ENCODE results near the gene MLLT1.

Gene MLLT1

DNA sequence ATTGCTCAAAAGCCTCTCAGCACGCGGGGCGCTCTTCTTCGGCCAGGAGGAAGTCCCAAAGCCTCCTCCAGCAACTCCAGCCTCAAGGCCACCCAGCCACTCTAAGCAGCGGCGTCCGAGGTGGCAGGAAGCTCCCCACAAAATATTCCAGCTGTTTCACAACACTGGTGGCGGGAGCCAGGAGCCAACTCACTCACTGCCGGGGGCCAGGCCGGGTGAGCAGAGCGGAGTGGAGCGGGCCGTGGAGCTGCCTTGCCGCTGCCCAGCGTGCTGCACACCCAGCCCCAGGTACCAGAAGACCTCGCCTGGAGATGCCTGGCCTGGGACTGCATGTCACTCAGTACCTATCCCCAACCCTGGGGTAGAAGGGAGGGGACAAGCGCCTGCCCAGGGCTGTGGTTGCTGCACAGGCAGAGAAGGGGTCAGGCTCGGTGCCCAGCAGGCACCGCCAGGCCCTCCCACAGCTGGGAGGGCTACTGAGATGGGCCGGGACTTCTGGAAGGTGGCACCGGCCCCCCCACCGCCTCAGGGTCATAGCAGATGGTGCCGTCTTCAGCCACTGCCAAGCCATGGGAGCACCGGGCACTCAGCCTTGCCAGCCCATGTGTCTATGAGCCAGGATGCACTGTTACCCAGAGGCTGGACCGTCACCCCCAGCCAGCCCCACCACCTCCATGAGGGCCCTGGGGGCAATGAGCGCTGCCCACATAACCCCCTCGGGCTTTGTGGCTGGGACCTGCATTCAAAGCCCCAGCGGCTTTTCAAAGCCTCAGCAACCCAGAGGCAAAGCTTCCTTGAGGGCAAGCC lies 59.2 kb downstream of the MLLT1 start:
- no peak for DNase-seq

DNA sequence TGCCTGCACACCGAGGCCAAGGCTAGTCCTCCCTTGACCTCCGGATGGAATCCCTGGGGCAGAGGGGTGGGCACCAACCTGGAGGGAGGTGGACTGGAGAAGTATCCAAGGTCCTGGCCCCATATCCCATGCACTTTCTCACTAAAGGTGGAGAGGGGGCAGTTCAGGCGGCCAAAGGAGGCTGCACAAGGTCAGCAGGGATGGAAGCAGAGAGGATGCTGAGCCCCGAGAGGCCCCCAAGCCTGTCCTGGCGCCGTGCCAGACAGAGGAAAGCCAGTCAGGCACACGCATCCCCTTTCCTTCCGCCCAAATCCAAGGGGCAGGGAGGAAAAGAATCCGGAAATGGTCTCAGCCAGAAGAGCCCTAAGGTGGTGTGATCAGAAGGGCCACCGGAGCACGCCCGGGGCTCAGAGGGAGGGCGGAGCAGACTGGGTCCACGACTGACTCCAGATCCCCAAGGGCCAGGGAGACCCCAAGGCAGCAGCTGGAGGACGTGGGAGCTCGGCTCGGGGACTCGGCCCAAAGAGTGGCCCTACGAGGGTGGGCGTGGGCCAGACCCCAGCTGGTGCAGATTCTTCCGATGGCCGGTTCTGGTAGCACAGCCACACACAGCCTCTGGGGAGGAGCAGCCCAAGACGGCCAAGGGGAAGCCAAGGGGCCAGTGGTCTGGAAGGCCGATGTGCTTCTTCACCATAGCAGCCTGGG lies 60.0 kb downstream of the MLLT1 start:
- DNase-seq = no peak

GRCh38 chr19:6219147-6219525 lies 60.6 kb downstream of the MLLT1 start:
- no peak for DNase-seq

- peak; percentile 91 for DNase-seq
Measured at GRCh38 chr19:6218491-6219146, 61.2 kb downstream of the MLLT1 start.

GRCh38 chr19:6217752-6218334 lies 61.9 kb downstream of the MLLT1 start:
- DNase-seq = no peak

GRCh38 chr19:6216996-6217751 lies 62.6 kb downstream of the MLLT1 start:
- DNase-seq = no peak

DNA sequence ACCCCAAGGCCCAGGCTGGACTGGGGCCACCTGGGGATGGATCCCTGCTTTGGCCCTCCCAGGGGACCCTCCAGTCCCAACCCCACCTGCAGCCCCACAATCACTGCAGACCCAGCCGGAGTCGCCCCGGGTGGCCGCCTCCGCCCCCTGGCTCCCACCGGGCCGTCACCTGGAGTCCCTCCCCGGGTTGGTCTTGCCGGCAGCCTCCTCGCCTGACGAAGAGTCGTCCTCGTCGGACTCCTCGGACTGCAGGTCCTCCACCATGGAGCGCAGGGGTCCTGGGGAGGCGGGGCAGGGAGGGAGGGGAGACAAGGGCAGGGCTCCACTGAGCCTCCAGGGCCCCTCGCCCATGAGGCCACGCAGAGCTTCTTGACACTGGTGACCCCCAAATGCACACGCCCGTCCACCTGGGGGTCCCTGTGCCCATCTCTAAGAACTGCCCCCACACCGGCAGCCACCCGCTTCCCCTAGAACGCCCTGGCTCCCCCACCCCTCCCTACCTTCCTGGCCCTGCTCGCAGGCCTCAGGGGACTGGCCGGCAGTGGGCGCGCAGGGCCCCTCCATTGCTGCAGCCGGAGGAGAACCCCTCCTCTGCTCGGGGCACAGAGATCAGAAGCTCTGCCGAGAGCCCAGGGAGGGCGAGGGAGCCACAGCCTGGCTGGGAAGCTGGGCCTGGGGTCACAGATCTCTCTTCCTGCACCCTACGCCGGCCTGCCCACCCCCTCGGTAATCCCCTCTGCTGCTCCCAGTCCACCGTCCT lies 63.4 kb downstream of the MLLT1 start:
- DNase-seq = no peak

DNA sequence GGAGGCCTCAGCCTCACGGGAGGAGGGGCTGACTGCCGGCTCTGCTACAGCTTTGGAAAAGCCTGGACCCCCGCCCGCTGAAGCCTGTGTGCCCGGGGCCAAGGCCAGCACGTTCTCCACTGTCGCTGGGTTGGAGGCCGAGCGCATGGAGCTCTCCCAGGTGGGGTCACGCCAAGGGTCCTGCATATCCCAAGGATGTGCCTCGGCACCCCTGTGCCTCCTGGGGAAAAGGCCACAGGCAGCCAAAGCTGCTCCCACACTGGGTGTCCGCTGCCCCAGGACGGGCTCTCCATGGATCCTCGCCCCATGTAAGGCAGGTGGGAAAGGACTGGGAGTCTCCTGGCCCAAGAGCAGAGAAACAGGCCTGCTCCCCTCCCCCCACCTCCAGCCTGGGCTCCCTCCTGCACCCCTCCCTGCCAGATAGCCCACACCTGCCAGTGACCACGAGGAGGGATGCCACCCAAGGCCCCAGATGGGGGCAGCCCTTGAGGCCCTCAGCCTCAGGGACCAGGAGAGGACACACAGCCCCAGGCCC lies 64.0 kb downstream of the MLLT1 start:
- DNase-seq = no peak

GRCh38 chr19:6214881-6215541 lies 64.8 kb downstream of the MLLT1 start:
- no peak for DNase-seq

DNA sequence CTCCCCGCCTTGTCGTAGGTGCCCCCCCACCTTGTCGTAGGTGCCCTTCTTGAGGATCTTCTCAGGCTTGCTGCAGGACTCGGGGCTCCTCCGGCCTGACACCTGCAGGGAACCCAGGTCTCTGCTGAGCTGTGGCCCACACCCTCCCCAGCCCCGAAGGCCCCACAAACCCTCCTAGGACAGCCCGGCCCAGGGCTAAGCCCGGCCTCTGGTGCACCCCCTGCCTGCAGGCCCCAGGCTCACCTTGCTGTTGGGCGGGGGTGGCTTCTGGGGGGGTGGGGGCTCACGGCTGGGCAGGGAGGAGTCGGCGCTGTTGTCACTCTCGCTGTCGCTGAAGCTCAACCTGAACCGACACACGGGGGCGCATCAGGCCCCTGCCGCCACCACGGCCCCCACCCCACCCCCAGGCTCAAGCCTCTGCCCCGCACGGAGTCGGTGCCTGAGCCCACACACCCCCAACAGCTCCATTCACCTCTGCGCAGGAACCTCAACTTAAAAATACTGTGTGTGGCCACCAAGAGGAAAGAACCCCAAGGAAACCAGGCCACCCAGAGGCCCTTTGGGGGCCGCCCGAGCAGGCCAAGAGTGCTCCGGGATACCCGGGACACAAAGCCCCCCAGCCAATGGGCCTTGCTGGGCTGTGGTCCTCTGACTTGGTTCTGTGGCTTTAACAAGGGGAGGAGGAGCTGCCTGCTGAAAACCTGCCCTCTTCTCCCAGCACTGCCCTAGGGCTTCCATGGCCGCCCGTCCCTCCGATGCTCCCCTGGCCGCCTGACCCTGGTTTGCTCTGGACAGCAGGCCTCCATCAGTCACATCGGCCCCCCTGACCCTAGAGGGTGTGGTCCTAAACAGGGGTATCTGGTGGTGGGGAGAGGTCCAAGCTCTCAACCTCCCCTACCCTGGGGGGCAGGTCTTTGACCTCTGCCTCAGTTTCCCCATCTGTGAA lies 65.8 kb downstream of the MLLT1 start:
- no peak for DNase-seq

- no peak for DNase-seq
Measured at GRCh38 chr19:6213266-6213595, 66.5 kb downstream of the MLLT1 start.

DNA sequence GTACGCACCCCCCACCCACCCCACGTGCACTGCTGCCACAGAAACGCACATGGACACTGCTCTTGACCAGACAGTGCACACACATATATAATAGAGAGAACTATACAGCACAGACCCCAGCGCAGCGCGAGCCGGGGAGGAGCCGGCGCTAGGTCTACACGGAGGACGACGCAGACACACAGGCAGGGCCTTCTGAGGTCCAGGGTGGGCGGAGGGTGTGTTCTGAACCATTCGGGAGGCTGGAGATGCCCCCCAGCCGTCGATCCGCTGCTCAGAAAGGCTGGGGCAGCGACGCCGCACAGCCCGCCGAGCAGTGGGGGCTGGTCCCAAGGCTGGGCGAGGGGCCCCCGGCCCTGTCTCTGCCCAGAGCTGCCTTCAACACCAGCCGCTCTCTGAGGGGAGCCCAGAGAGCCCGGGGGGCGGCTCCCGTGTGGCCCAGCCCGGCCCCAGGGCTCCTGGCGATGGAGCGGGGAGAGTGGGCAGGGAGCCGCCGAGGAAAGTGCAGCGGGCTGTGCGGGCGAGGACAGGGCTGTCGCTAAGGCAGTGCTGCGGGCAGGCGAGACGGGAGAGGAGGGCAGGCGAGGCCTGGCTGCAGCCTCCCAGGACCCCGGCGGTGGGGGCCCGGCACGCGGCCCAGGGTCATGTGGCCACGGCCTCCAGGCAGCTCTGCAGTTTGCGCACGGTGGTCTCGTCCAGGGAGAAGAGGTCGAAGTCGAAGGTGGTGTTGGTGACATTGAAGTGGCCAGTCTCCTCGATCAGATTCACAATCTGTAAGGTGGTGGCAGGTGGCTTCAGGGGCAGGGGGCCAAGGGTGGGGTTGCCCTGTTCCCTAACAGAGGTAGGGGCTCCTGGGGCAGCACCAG lies 67.1 kb downstream of the MLLT1 start:
- DNase-seq = no peak

GRCh38 chr19:6211632-6212402 lies 68.0 kb downstream of the MLLT1 start:
- DNase-seq = no peak

- DNase-seq = no peak
Measured at GRCh38 chr19:6210721-6211600, 68.8 kb downstream of the MLLT1 start.

GRCh38 chr19:6210091-6210490 lies 69.7 kb downstream of the MLLT1 start:
- no peak for DNase-seq

- no peak for DNase-seq
Measured at GRCh38 chr19:6209680-6210079, 70.1 kb downstream of the MLLT1 start.

DNA sequence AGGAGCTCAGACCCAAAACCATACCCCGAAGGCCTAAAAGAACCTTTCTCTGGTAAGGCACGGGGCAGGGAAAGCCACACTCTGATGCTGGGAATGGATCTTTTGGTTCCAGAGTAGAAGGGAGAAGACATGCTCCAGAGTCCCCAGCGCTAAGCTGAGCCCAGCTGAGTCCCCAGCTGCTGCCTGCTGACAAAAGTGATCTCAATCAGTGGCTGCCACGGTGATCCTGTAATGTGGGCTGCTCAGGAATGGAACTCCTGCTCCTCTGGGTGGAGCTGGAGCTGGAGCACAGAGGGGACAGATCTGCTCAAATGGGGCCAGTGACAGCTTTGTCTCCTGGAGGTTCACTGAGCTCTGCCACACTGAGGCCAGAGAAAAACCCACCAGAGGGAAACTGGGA lies 70.5 kb downstream of the MLLT1 start:
- no peak for DNase-seq

Measured in activated CD4-positive, alpha-beta T cell treated with anti-CD3 and anti-CD28 coated beads, Interleukin-2, amount 50 U/mL, for 48 hours (primary cell).